CD4-positive, alpha-beta T cell (primary cell): ENCODE results near the gene LAMA2. TPM values are rescaled to one million over a fixed set of nuclear protein-coding genes. Genes with fewer than 3 reads are reported as not detected.

Source experiments
- ATAC-seq: fragments of 200-7000 bp; cut with Tn5 transposase; one replicate; pipeline ENCODE4 v1.10.0; 2022; ENCODE audit warnings: mild to moderate bottlenecking; ENCODE audit not compliant: poor library complexity
- CTCF ChIA-PET: fragments of 350-600 bp; sonication (Branson Sonifier 250); formaldehyde crosslinking; loops from one replicate; lab custom pipeline; 2021; ENCODE audit warnings: antibody characterized with exemption, inconsistent platforms; lab: Charles Lee
- POLR2A ChIA-PET: fragments of 350-600 bp; sonication (Branson Sonifier 250); formaldehyde crosslinking; loops from one replicate; lab custom pipeline; 2021; ENCODE audit warnings: antibody characterized with exemption, inconsistent platforms; lab: Charles Lee
- DNase-seq, 14 experiments: peaks; one replicate each; pipeline ENCODE4 v3.0.0-alpha.2; 2013 to 2020; ENCODE audit warnings: mixed read lengths in 2 of 14
- H3K27ac ChIP-seq, 2 donors: one replicate each; pipeline versions ENCODE4 v1.5.1 to v1.7.0; 2013; ENCODE audit warnings: low read length in 2 of 2, low read depth in 1 of 2, mild to moderate bottlenecking in 1 of 2
- H3K27me3 ChIP-seq, 2 experiments: 1 replicate in 1 of 2; 2 replicates in 1 of 2; pipeline versions ENCODE4 v1.6.1 to v1.7.0; 2013; ENCODE audit warnings: low read length in 2 of 2, control low read depth in 1 of 2, mild to moderate bottlenecking in 1 of 2, moderate library complexity in 1 of 2; ENCODE audit not compliant: insufficient read depth in 2 of 2, control insufficient read depth in 1 of 2
- H3K36me3 ChIP-seq: one replicate; pipeline ENCODE4 v1.6.1; 2013; ENCODE audit warnings: low read length, control low read depth; ENCODE audit not compliant: insufficient read depth
- H3K4me1 ChIP-seq: one replicate; pipeline ENCODE4 v1.6.1; 2013; ENCODE audit warnings: low read length, control low read depth; ENCODE audit not compliant: insufficient read depth
- H3K4me3 ChIP-seq: one replicate; pipeline ENCODE4 v1.5.1; 2013; ENCODE audit warnings: mild to moderate bottlenecking, low read length, moderate library complexity
- H3K9me3 ChIP-seq, 2 experiments: 1 replicate in 1 of 2; 2 replicates in 1 of 2; pipeline versions ENCODE4 v1.6.1 to v1.7.0; 2013; ENCODE audit warnings: low read length in 2 of 2, mild to moderate bottlenecking in 2 of 2, control low read depth in 1 of 2, moderate library complexity in 1 of 2; ENCODE audit not compliant: control insufficient read depth in 1 of 2, insufficient read depth in 1 of 2
- H3K27ac Mint-ChIP-seq: one replicate; pipeline ENCODE4 v1.8.0; 2020; ENCODE audit warnings: mixed read lengths
- H3K27me3 Mint-ChIP-seq: one replicate; pipeline ENCODE4 v1.8.0; 2021; ENCODE audit warnings: mixed read lengths
- H3K36me3 Mint-ChIP-seq: one replicate; pipeline ENCODE4 v1.8.0; 2021; ENCODE audit warnings: low read depth, mixed read lengths
- H3K4me1 Mint-ChIP-seq: one replicate; pipeline ENCODE4 v1.8.0; 2021; ENCODE audit warnings: low read depth, mixed read lengths
- H3K4me3 Mint-ChIP-seq: one replicate; pipeline ENCODE4 v1.8.0; 2020; ENCODE audit warnings: mild to moderate bottlenecking, mixed read lengths
- H3K9me3 Mint-ChIP-seq: one replicate; pipeline ENCODE4 v1.8.0; 2020; ENCODE audit warnings: mixed read lengths
- CTCF ChIP-seq: fragments of 200-600 bp; IDR thresholded peaks from one replicate; pipeline ENCODE4 v1.8.0; 2022; ENCODE audit warnings: antibody characterized with exemption, mild to moderate bottlenecking
- intact Hi-C, 2 experiments: fragments of 100-400 bp; cut with DNase I in 1 of 2; cut with micrococcal nuclease in 1 of 2; formaldehyde crosslinking; loops; one replicate each; pipeline versions ENCODE4 v1.15.1 to v1.9.0; 2023 to 2025; cut with DNase I, micrococcal nuclease
- total RNA-seq, 174 experiments: library from RNA in 2 of 174; stranded (reverse) in 2 of 174; gene quantifications; one replicate each; pipeline ENCODE4 v1.2.3 and lab custom pipeline; 2021 to 2026

Gene LAMA2
- total RNA-seq, 2 experiments from 2014 or later = 0.05 to 0.06 TPM

- H3K36me3 Mint-ChIP-seq = no peaks in the 10 kb centered on the region
- ATAC-seq = no peak
These were observed 328.7 kb downstream of the LAMA2 start for GRCh38 chr6:129211626-129212025.

GRCh38 chr6:129212081-129212480 lies 329.1 kb downstream of the LAMA2 start:
- POLR2A ChIA-PET = no interaction called here
- H3K4me1 Mint-ChIP-seq = no peaks in the 10 kb centered on the region
- CTCF ChIA-PET = no interaction called here

More at GRCh38 chr6:129211626-129212025, 328.7 kb downstream of the LAMA2 start:
- no peaks in the 10 kb centered on the region for H3K4me1 ChIP-seq
- TF ChIP-seq CTCF = no peak
- DNase-seq = no peak
- ChIA-PET POLR2A (no interaction called here), CTCF (no interaction called here)
- no peak overlapping the region for H3K27ac ChIP-seq
- H3K4me3 Mint-ChIP-seq = no peak overlapping the region
- H3K27me3 ChIP-seq = no peaks in the 10 kb centered on the region
- peaks cover 3% of the 10 kb centered on the region for H3K27me3 Mint-ChIP-seq
- no peak overlapping the region for H3K4me3 ChIP-seq
- H3K36me3 ChIP-seq = no peaks in the 10 kb centered on the region
- no peak overlapping the region for H3K27ac Mint-ChIP-seq
- H3K9me3 ChIP-seq = no peaks in the 10 kb centered on the region
- H3K4me1 Mint-ChIP-seq = no peaks in the 10 kb centered on the region
- intact Hi-C loops = no loop called here
- no peaks in the 10 kb centered on the region for H3K9me3 Mint-ChIP-seq

GRCh38 chr6:129215246-129215645 lies 332.3 kb downstream of the LAMA2 start:
- H3K4me3 ChIP-seq = no peak overlapping the region
- POLR2A ChIA-PET = no interaction called here

More at GRCh38 chr6:129212081-129212480, 329.1 kb downstream of the LAMA2 start:
- Mint-ChIP-seq H3K36me3 (no peaks in the 10 kb centered on the region), H3K27me3 (no peaks in the 10 kb centered on the region), H3K4me3 (no peak overlapping the region), H3K9me3 (no peaks in the 10 kb centered on the region), H3K27ac (no peak overlapping the region)
- no peak overlapping the region for H3K4me3 ChIP-seq
- no peak for ATAC-seq
- intact Hi-C loops = no loop called here
- H3K4me1 ChIP-seq = no peaks in the 10 kb centered on the region
- TF ChIP-seq CTCF = no peak
- no peak for DNase-seq
- H3K36me3 ChIP-seq = no peaks in the 10 kb centered on the region
- no peak overlapping the region for H3K27ac ChIP-seq
- H3K27me3 ChIP-seq = no peaks in the 10 kb centered on the region
- no peaks in the 10 kb centered on the region for H3K9me3 ChIP-seq

More at GRCh38 chr6:129215246-129215645, 332.3 kb downstream of the LAMA2 start:
- CTCF ChIA-PET = interaction anchor here (0.5 kb wide), 1 partner anchor 25 kb away, joined by 3 read pairs; no protein-coding TSS in a partner anchor
- H3K4me1 Mint-ChIP-seq = no peaks in the 10 kb centered on the region
- Histone ChIP-seq H3K9me3 (no peaks in the 10 kb centered on the region), H3K27ac (no peak overlapping the region), H3K36me3 (no peaks in the 10 kb centered on the region), H3K4me1 (no peaks in the 10 kb centered on the region), H3K27me3 (no peaks in the 10 kb centered on the region)
- no peak overlapping the region for H3K4me3 Mint-ChIP-seq
- no peaks in the 10 kb centered on the region for H3K36me3 Mint-ChIP-seq
- no peak overlapping the region for H3K27ac Mint-ChIP-seq
- TF ChIP-seq CTCF = no peak
- no peaks in the 10 kb centered on the region for H3K27me3 Mint-ChIP-seq
- no peaks in the 10 kb centered on the region for H3K9me3 Mint-ChIP-seq
- ATAC-seq = no peak
- DNase-seq = no peak
- intact Hi-C loops = no loop called here
